PC-3 (cell line): ENCODE data around the gene RSU1. TPM values are rescaled to one million over a fixed set of nuclear protein-coding genes. Genes with fewer than 3 reads are reported as not detected.

Experiments
- ATAC-seq: fragments of 200-7000 bp; cut with Tn5 transposase; 2 replicates; pipeline ENCODE4 v1.9.1; 2020; ENCODE audit warnings: mild to moderate bottlenecking, moderate library complexity
- BruUV-seq: library from RNA; stranded (reverse); fragments of 400-500 nt; replicated peaks from 2 replicates; lab custom pipeline; 2021; lab: Mats Ljungman, UMichigan
- CTCF ChIA-PET: fragments of 300-600 bp; sonication (Branson Sonifier 250); formaldehyde crosslinking; loops from one replicate; lab custom pipeline; 2022; ENCODE audit warnings: antibody characterized with exemption; lab: Charles Lee
- POLR2A ChIA-PET: fragments of 300-600 bp; sonication (Branson Sonifier 250); formaldehyde crosslinking; loops from one replicate; lab custom pipeline; 2022; ENCODE audit warnings: antibody characterized with exemption; ENCODE audit not compliant: unreplicated experiment; lab: Charles Lee
- DNase-seq: peaks from one replicate; pipeline ENCODE4 v3.0.0-alpha.2; 2015
- H2AFZ ChIP-seq: fragments of 300-600 bp; sonication (generic); 2 replicates; pipeline ENCODE4 v1.6.0; 2016; ENCODE audit warnings: antibody characterized with exemption, low read length
- H3F3A ChIP-seq: fragments of 300-600 bp; sonication (generic); one replicate; pipeline ENCODE4 v1.6.0; 2017; ENCODE audit warnings: antibody characterized with exemption, low read length, control low read depth, mild to moderate bottlenecking; ENCODE audit not compliant: unreplicated experiment
- H3K27ac ChIP-seq: fragments of 300-600 bp; sonication (generic); 2 replicates; pipeline ENCODE4 v1.5.1; 2016; ENCODE audit warnings: mild to moderate bottlenecking, low read length
- H3K27me3 ChIP-seq: fragments of 300-600 bp; sonication (generic); 2 replicates; pipeline ENCODE4 v1.6.1; 2016; ENCODE audit warnings: low read length, mixed read lengths
- H3K36me3 ChIP-seq: fragments of 300-600 bp; sonication (generic); 2 replicates; pipeline ENCODE4 v1.6.1; 2016; ENCODE audit warnings: low read depth, mixed run types, low read length, mixed read lengths
- H3K4me1 ChIP-seq: fragments of 300-600 bp; sonication (generic); 2 replicates; pipeline ENCODE4 v1.5.1; 2016; ENCODE audit warnings: low read length; ENCODE audit not compliant: insufficient read depth
- H3K4me2 ChIP-seq: fragments of 300-600 bp; sonication (generic); 2 replicates; pipeline ENCODE4 v1.6.0; 2016; ENCODE audit warnings: low read length
- H3K4me3 ChIP-seq: fragments of 300-600 bp; sonication (generic); 2 replicates; pipeline ENCODE4 v1.5.1; 2016; ENCODE audit warnings: mild to moderate bottlenecking, low read length, mixed read lengths
- H3K79me2 ChIP-seq: fragments of 300-600 bp; sonication (generic); 2 replicates; pipeline ENCODE4 v1.6.1; 2017; ENCODE audit warnings: low read length, mixed read lengths
- H3K9ac ChIP-seq: fragments of 300-600 bp; sonication (generic); 2 replicates; pipeline ENCODE4 v1.6.0; 2016; ENCODE audit warnings: mild to moderate bottlenecking, low read length
- H3K9me2 ChIP-seq: fragments of 300-600 bp; sonication (generic); replicated peaks from 2 replicates; pipeline ENCODE4 v1.6.1; 2016; ENCODE audit warnings: mixed run types, low read length, mixed read lengths
- H3K9me3 ChIP-seq: fragments of 300-600 bp; sonication (generic); 2 replicates; pipeline ENCODE4 v1.6.1; 2016; ENCODE audit warnings: low read length, mixed read lengths
- H4K20me1 ChIP-seq: fragments of 300-600 bp; sonication (generic); 2 replicates; pipeline ENCODE4 v1.6.1; 2016; ENCODE audit warnings: low read length, mixed read lengths
- CTCF ChIP-seq: fragments of 300-600 bp; sonication (generic); conservative IDR thresholded peaks from 2 replicates; pipeline ENCODE4 v1.5.1; 2017; ENCODE audit warnings: antibody characterized with exemption, low read depth, mild to moderate bottlenecking, low read length
- EZH2 ChIP-seq: fragments of 300-600 bp; sonication (generic); IDR thresholded peaks from one replicate; pipeline ENCODE4 v1.6.1; 2017; ENCODE audit warnings: antibody characterized with exemption, mild to moderate bottlenecking, low read length; ENCODE audit not compliant: unreplicated experiment
- EZH2phosphoT487 ChIP-seq: fragments of 300-600 bp; sonication (generic); IDR thresholded peaks from 2 replicates; pipeline ENCODE4 v1.6.1; 2018; ENCODE audit warnings: mild to moderate bottlenecking, antibody characterized with exemption, low read length, borderline replicate concordance
- intact Hi-C: fragments of 100-400 bp; cut with micrococcal nuclease; formaldehyde crosslinking; loops from 2 replicates; pipeline ENCODE4 v1.9.0; 2023
- total RNA-seq: library from RNA; depleted of rRNA; stranded (reverse); fragments of >200 nt; gene quantifications from 2 replicates; pipeline ENCODE4 v1.2.3, GENCODE V29; 2014

Gene RSU1
- total RNA-seq, 1 experiment from 2014 or later: 21.2 TPM

- Histone ChIP-seq H4K20me1 (no peaks in the 10 kb centered on the region), H3K9ac (no peak overlapping the region), H3K79me2 (no peaks in the 10 kb centered on the region), H3K36me3 (no peaks in the 10 kb centered on the region), H3F3A (no peaks in the 10 kb centered on the region), H2AFZ (no peak overlapping the region), H3K9me3 (no peaks in the 10 kb centered on the region), H3K4me2 (no peak overlapping the region), H3K4me3 (no peak overlapping the region), H3K4me1 (no peaks in the 10 kb centered on the region), H3K27ac (no peak overlapping the region), H3K27me3 (no peaks in the 10 kb centered on the region), H3K9me2 (no peaks in the 10 kb centered on the region)
- intact Hi-C loops: no loop called here
- BruUV-seq: no TSS peak
- CTCF ChIA-PET: no interaction called here
- no peak for ATAC-seq
- DNase-seq: no peak
- TF ChIP-seq CTCF (no peak), EZH2phosphoT487 (no peak), EZH2 (no peak)
- POLR2A ChIA-PET: no interaction called here
Measured at GRCh38 chr10:16727666-16728065, 89.6 kb downstream of the RSU1 start.

DNA sequence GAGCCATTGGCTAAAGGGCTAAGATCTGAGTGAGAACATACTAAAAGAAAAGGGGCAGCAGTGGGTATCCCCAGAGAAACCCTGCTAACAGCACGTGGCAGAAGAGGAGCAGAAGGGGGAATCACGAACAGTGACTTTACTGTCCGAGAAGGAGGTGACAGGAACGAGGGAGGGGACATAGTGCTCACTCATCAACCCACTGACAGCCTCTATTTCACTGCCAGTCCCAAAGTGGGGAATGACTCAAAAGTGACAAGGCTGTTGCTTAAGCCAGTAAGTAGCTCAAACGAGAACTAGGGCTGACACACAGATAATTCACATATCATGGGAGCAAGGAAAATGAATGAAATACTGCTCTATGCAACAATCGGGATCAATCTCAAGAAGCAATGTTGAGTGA, 92.7 kb downstream of the RSU1 start:
- Histone ChIP-seq H3K4me1 (no peaks in the 10 kb centered on the region), H3K9me2 (no peaks in the 10 kb centered on the region), H2AFZ (no peak overlapping the region), H3K9ac (no peak overlapping the region), H3F3A (no peaks in the 10 kb centered on the region), H3K4me3 (no peak overlapping the region), H3K27me3 (no peaks in the 10 kb centered on the region), H3K9me3 (no peaks in the 10 kb centered on the region), H3K79me2 (no peaks in the 10 kb centered on the region), H4K20me1 (no peaks in the 10 kb centered on the region), H3K27ac (no peak overlapping the region), H3K36me3 (no peaks in the 10 kb centered on the region), H3K4me2 (no peak overlapping the region)
- ChIA-PET CTCF (interaction anchor here (0.6 kb wide), 1 partner anchor 886 kb away, joined by 3 read pairs; no protein-coding TSS in a partner anchor), POLR2A (no interaction called here)
- no TSS peak for BruUV-seq
- TF ChIP-seq EZH2phosphoT487 (no peak), CTCF (no peak), EZH2 (no peak)
- DNase-seq: no peak
- no peak for ATAC-seq
- intact Hi-C loops: no loop called here

DNA sequence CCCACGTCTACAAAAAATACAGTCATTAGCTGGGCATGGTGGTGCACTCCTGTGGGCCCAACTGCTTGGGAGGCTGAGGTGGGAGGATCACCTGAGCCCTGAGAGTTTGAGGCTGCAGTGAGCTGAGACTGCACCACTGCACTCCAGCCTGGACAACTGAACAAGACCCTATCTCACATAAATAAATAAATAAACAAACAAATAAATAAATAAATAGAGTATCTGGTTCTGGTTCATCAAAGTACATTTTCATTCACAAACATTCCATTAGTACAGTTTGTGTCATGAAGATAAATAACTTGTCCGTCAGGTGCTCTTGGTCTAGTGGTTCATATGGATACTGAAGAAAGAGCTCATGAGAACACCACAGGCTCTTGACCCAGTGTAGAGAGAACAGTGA, 96.4 kb downstream of the RSU1 start:
- Histone ChIP-seq H3K4me1 (no peaks in the 10 kb centered on the region), H3K9me2 (no peaks in the 10 kb centered on the region), H4K20me1 (no peaks in the 10 kb centered on the region), H3F3A (no peaks in the 10 kb centered on the region), H3K27ac (no peak overlapping the region), H3K36me3 (no peaks in the 10 kb centered on the region), H2AFZ (no peak overlapping the region), H3K9ac (no peak overlapping the region), H3K9me3 (no peaks in the 10 kb centered on the region), H3K27me3 (no peaks in the 10 kb centered on the region), H3K4me3 (no peak overlapping the region), H3K79me2 (no peaks in the 10 kb centered on the region), H3K4me2 (no peak overlapping the region)
- no TSS peak for BruUV-seq
- ChIA-PET CTCF (no interaction called here), POLR2A (no interaction called here)
- intact Hi-C loops: no loop called here
- ATAC-seq (no peak), DNase-seq (no peak)
- TF ChIP-seq CTCF (no peak), EZH2phosphoT487 (no peak), EZH2 (no peak)
